HG03097 (cell line): ENCODE data around the gene MT1H.

Experiments used
- ATAC-seq: cut with Tn5 transposase; IDR thresholded peaks from one replicate; pipeline ENCODE4 v1.9.1; 2021; ENCODE audit not compliant: unreplicated experiment, low FRiP score

MT1H gene

DNA sequence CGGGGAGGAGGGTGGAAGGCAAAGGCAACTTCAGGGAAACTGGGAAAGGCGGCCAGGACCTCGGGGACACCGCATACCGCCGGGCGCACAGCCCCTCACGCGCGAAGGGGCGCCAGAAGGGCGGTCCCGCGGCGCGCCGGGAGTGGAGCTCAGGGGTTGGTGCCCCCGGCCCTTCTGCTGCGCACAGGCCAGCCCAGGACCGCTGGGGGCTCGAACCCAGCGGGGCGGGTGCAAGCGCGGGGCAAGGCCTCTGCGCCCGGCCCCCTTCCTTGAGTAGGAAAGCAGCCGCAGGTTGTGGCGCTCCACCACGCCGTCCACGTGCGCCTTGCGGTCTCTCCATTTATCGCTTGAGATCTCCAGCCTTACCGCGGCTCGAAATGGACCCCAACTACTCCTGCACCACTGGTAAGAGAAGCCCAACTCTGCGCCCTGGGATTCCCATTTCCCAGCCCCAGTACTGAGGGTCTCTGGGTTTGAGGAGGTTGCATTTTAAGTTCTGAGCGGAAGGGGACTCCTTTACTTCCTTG lies 34.1 kb upstream of the MT1H start:
- no peak for ATAC-seq

DNA sequence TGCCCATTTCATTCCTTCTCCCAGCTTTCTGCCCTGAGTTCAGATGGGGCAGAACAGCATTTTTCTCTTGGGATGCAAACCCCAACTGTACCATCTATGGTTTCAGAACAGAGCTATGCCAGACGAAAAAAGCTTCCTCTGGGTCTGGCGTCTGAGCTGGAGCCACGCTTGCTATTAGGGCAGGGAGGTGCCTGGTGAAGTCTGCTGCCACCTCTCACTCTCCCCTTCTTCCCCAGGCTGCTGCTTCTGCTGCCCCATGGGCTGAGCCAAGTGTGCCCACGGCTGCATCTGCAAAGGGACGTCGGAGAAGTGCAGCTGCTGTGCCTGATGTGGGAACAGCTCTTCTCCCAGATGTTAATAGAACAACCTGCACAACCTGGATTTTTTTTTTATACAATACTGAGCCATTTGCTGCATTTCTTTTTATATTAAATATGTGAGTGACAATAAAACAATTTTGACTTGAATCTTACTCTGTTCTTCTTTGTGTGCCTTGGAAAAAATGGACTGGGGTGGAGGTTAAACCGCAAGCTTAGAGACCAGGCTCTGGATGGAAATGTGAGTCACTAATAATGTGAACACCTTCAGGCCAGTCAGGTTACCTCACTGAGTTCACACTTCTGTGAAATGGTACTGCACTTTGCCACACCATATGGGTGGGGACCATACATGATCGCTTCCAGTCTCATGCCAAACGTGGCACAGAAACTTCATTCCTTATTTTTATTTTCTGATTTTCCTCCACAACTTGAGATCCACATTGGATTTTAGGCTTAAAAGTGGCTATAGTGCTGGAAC lies 32.8 kb upstream of the MT1H start:
- ATAC-seq: no peak

DNA sequence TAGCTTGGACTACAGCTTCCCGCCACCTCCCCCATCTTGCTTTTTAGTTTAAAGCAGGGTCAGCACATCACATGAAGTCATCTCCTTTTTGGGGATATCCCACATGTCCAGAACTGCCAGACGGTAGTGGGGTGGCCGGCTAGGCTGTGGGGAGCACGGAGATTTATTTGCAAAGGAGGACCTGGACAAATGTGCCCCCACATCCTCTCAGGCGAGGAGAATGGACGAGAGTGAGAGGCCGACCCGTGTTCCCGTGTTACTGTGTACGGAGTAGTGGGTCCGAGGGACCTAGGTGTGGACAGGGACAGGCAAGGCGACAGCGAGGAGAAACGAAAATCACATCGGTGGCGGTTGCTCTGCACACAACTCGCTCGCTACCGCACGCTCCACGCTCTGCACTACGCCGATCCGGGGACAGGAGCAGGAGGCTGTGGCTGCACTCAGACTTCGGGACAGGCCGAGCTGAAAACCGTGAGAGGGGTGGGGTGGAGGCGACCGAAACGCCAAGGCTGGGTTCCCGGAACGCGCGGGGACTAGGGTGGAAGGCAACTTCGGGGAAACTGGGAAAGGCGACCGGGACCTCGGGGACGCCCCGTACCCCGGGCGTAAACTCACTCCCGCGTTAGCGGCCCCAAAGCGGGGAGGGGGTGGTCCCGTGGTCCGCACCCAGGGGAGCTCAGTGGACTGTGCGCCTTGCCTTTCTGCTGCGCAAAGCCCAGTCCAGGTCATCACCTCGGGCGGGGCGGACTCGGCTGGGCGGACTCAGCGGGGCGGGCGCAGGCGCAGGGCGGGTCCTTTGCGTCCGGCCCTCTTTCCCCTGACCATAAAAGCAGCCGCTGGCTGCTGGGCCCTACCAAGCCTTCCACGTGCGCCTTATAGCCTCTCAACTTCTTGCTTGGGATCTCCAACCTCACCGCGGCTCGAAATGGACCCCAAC lies 31.5 kb upstream of the MT1H start, which contains the start of gene MT1A:
Gene MT1A (plus strand): TSS at position 853 of the 937 bp plus-strand sequence. CDS start 73 bp downstream, at position 926.
- no peak for ATAC-seq

DNA sequence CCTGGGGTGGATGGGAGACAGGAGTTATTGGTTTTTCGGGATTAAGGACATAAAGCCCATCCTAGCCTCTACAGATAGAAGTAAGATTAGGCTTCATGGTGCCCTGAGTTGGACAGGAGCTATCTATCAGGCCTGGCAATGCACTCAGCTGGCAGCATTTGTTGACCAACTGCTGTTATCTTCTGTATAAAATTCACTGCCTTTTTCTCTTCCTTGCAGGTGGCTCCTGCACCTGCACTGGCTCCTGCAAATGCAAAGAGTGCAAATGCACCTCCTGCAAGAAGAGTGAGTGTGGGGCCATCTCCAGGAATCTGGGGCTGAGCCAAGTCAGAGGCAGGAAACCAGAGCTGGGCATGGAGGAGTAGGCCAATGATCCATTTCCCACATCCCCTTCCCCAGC lies 30.6 kb upstream of the MT1H start:
- no peak for ATAC-seq

DNA sequence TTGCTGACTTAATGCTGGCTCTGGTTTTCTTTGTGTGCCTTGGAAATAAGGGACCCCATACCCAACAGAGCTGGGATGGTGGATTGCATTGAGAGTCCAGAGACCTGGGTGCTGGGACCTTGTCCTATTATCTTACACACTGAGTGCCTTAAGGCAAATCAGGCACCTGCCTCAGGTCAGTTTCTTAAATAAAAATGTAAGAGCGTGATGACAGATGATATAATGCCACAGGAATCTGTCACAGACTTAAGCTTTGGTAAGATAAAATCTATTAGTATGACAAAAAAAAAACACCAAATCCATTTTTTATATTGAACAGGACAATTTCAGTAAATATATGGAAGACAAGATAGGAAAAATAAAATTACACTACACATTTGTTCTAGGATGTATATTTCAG lies 29.5 kb upstream of the MT1H start:
- ATAC-seq: no peak

DNA sequence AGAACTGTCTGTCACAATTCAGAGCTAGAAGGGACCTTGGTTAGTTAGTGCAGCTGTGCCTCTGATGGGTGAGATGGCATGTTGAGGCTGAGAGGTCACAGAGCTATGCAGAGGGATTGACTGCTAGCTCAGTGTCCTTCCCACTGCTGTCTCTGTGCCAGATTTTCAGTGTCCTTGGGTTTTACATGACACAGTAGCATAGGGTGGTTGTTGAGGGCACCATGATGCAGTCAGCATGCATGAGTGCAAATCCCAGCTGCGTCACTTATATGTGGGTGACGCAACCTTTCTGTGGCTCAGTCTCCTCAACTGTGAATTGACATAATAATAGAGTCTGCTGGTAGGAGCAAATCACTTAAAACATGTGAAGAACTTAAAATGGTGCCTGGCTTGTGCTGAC lies 28.4 kb upstream of the MT1H start:
- ATAC-seq: no peak

DNA sequence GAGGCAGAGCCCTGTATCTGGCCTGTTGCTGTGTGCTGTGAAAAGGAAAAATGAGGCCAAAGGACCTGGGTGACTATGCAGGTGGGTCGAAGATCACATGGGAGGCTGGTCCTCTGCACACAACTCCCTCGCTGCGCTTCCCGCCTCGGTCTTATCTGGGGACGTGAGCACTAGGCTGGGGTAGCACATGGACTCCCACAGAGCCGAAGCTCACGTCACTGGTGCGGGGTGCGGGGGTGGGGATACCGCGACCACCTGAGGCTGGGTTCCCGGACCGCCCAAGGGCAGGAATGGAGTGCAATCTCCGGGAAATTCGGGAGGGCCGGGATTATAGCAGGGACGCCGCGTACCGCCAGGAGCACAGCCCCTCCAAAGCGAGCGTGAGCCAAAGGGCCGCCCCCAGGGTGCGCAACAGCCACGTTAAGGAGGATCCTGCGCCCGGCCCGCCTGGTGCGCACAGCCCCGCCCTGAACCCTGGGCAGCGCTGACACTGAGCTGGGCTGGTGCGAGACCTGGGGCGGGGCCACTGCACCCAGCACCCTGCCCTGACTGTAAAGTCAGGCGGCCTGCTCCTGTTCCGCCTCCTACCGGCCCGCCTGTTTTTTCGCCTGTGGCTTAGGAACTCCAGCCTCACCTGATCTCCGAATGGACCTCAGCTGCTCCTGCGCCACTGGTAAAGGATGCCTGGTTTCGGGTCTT lies 26.4 kb upstream of the MT1H start:
- ATAC-seq: no peak

DNA sequence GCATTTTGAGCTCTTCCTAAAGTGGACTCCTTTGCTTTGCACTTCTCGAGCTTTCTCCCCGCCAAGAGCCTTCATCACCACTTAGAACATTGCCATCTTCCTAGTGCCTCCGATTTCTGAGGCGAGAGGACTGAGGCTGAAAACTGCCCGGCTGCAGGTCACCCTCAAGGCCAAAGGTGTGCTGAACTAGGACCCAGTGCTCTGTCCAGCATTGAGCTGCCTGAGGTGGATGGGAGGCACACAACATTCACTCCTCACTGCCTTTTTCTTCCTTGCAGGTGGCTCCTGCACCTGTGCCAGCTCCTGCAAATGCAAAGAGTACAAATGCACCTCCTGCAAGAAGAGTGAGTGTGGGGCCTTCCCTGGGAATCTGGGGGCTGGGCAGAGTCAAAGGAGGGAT lies 25.8 kb upstream of the MT1H start:
- no peak for ATAC-seq

DNA sequence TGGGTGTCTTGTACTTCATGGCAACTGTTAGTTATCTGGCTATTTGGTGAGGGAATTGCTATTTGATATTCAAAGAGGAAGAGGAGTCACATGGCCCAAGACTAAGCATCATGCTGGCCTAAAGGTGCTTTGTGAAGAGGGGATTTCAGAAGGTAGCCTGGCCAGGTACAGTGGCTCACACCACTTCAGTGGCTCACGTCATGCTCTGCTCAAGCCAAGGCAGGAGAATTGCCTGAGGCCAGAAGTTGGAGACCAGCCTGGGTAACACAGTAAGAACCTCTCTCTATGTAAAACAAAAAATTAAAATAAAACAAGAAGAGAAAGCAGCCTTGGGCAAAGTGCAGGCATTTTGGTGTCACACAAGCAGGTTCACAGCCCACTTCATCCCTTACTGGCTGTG lies 24.3 kb upstream of the MT1H start:
- no peak for ATAC-seq

DNA sequence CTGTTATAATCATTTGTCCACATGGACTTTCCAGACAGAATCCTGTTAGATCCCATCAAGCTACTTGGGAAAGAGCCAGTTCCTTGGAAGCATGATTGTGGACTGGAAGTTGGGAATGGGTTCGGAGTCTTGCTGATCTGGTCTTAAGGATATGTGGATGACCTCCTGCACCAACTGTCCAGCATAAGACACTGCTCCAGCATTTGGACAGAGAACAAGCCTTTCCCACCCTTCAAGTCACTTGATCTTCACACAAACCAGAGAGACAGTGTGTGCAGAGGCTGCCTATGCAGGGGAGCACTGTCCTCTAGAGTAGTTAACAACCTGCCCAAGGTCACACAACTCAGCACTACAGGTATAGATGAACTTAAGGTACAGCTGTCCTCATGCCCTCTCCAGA lies 23.8 kb upstream of the MT1H start:
- no peak for ATAC-seq

DNA sequence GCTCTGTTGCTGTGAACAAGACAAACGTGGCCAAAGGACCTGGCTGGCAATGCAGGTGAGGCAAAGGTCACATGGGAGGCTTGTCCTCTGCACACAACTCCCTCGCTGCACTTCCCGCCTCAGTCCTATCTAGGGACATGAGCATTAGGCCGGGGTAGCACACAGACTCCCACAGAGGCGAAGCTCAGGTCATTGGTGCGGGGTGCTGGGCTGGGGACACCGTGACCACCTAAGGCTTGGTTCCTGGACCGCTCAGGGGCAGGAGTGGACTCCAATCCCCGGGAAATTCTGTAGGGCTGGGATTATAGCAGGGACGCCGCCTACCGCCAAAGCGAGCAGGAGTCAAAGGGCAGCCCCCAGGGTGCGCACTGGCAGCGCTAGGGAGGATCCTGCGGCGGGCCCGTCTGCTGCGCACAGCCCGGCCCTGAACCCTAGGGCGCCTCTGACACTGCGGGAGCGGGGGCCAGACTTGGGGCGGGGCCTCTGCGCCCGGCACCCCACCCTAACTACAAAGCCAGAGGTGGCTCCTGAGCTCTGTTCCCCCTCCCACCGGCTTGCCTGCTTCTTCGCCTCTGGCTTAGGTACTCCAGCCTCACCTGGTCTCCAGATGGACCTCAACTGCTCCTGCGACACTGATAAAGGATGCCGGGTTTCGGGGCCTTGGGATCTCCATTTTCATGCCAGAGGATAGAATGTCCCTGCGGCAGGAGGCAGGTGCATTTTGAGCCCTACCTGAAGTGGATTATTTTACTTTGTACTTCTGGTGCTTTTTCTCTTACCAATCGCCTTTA lies 21.8 kb upstream of the MT1H start:
- ATAC-seq: no peak

DNA sequence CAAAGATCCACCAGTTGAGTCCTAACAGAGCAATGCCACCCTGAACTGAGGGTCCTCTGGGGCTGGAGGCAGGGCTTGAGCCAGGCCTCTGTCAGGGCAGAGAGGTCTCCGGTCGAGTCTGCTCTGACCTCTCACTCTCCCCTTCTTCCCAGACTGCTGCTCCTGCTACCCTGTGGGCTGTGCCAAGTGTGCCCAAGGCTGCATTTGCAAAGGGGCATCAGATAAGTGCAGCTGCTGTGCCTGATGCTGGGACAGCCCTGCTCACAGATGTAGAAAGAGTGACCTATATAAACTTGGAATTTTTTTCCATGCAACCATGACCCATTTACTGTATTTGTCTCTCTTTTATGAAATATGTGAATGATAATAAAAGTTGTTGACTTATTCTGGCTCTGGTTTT lies 20.3 kb upstream of the MT1H start:
- ATAC-seq: no peak

DNA sequence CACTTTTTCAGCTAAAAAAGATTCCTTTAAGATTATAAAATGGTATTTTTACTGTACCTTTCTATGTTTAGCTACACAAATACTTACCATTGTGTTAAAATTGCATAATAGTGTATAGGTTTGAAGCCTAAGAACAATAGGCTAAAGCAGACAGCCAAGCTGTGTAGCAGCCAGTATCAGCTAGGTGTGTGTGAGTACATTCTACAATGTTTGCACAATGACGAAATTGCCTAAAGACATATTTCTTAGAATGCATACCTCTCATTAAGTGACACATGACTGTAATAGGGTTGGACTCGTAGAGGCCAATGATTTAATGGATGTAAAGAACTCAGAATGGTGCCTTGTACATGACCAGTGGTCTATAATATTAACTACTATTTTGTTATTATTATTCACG lies 19.8 kb upstream of the MT1H start:
- ATAC-seq: no peak

DNA sequence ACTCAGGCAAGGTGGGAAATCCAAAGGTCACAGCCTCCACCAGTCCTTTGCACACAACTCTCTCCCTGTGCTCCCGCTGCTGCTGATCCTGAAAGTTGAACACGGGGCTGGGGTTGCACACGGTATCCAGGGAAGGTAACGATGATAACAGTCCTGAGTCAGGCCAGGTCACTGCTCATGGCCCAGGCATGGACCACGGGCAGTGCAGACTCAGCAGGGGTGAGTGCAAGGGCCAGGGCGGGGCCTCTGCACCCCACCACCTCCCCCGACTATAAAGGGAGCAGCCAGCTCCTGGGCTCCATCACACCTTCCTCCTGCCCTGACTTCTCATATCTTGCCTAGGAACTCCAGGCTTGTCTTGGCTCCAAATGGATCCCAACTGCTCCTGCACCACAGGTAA lies 18.0 kb upstream of the MT1H start, which contains the start of gene MT1B:
Gene MT1B (plus strand): TSS at position 301 of the 400 bp plus-strand sequence. CDS start 68 bp downstream, at position 369.
- no peak for ATAC-seq

DNA sequence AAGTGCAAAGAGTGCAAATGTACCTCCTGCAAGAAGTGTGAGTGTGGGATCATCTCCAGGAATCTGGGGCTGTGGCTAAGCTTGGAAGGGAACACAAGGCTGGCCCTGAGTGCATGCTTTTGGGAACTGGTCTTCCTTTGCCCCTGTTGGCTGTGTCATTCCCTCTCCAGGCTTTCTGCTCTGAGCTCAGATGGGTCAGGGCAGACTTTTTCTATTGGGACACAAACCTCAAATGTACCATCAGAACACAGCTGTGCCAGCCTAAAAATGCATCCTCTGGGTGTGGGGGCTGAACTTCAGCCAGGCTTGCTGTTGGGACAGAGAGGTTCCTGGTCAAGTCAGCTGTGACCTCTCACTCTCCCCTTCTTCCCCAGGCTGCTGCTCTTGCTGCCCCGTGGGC lies 17.0 kb upstream of the MT1H start:
- ATAC-seq: no peak

DNA sequence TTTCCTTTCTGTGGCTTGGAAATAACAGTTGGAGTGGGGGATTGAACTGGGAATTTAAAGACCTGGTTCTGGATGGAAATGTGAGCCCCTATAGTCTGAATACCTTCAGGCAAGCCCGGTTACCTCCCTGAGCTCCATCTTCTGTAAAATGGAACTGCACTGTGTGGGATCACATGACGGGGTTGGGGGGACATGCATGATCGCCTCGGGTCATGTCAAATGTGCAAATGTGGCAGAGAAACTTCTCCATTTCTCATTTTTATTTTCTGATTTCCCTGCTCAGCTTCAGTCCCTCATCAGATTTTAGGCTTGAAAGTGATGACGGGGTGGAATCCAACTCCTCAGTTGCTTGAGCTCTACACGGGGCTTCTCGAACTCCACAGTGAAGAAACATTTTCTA lies 16.4 kb upstream of the MT1H start:
- no peak for ATAC-seq

DNA sequence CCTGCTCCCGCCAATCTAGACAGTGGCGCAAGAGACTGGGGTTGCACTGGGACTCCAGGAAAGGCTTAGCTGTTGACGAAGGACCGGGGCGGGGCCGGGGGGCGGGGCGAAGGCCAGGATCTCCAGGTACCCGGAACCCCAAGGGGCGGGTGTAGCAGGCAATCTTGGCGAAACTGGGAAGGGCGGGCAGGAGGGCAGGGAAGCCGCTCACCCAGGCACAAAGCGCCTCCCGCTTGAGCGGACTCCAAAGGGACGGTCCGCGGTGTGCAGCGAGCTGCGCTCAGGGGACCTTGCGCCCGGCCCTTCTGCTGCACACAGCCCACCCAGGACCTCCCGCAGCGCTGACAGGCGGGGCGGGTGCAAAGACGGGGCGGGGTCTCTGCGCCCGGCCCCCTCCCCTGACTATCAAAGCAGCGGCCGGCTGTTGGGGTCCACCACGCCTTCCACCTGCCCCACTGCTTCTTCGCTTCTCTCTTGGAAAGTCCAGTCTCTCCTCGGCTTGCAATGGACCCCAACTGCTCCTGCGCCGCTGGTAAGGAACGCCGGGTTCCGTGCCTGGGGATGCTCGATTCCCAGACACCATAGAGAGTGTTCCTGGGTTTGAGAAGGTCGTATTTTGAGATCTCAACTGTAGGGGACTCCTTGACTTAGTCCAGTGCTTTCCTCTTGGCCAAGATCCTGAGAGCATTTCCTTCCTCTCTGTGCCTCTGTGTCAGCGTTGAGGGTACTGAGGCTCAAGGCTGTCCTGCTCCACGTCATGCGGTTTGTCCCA lies 11.9 kb upstream of the MT1H start, which contains the start of gene MT1F:
Gene MT1F (plus strand): TSS at position 405 of the 772 bp plus-strand sequence. CDS start 100 bp downstream, at position 505.
- no peak for ATAC-seq

DNA sequence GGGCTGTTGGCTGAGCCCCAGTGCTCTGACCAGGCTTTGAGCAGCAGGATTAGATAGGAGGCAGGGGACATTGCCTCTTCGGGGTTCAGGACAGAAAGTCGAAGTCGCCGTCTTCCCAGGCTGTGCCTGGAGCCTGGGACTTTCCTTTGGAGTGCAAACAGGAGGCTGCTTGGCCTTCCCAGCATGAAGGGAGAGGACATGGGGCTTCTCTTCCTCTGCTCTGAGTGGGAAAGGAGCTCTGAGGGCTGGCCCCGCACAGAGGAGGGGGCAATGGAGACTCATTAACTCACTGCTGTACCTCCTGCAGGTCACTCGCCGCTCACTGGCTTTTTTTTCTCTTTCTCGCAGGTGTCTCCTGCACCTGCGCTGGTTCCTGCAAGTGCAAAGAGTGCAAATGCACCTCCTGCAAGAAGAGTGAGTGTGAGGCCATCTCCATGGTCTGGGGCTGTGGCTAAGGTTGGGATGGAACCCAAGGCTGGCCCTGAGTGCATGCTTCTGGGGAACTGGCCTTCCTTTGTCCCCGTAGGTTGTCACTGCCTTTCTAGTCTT lies 11.2 kb upstream of the MT1H start:
- no peak for ATAC-seq
